Endothelial cell (in vitro differentiated cells): ENCODE results near the gene CREBRF. TPM values are rescaled to one million over a fixed set of nuclear protein-coding genes. Genes with fewer than 3 reads are reported as not detected.
"Not testable (repeated sequence)": the region's sequence is repeated elsewhere in the genome, so short reads cannot be mapped to it uniquely, and the experiment has no call there.

ENCODE experiments used
- DNase-seq: peaks from one replicate; pipeline ENCODE4 v3.0.0; 2021; ENCODE audit warnings: low spot score
- H3K27ac Mint-ChIP-seq: one replicate; pipeline ENCODE4 v1.8.0; 2021; ENCODE audit warnings: mixed read lengths, inconsistent platforms; ENCODE audit not compliant: unreplicated experiment
- H3K27me3 Mint-ChIP-seq: one replicate; pipeline ENCODE4 v1.8.0; 2021; ENCODE audit warnings: mild to moderate bottlenecking, moderate library complexity, mixed read lengths, inconsistent platforms; ENCODE audit not compliant: unreplicated experiment
- H3K36me3 Mint-ChIP-seq: one replicate; pipeline ENCODE4 v1.8.0; 2021; ENCODE audit warnings: mild to moderate bottlenecking, low read depth, mixed read lengths, inconsistent platforms; ENCODE audit not compliant: unreplicated experiment
- H3K4me1 Mint-ChIP-seq: one replicate; pipeline ENCODE4 v1.8.0; 2021; ENCODE audit warnings: mild to moderate bottlenecking, mixed read lengths, inconsistent platforms; ENCODE audit not compliant: unreplicated experiment
- H3K4me3 Mint-ChIP-seq: one replicate; pipeline ENCODE4 v1.8.0; 2021; ENCODE audit warnings: mild to moderate bottlenecking, mixed read lengths, inconsistent platforms; ENCODE audit not compliant: unreplicated experiment
- H3K9me3 Mint-ChIP-seq: one replicate; pipeline ENCODE4 v1.8.0; 2021; ENCODE audit warnings: mixed read lengths, inconsistent platforms; ENCODE audit not compliant: unreplicated experiment
- total RNA-seq: library from RNA; stranded (reverse); fragmentation: NEBNext Ultra II Directional; extraction: Animal tissue kit (Norgen Biotek cat#: 25700); gene quantifications from one replicate; pipeline ENCODE4 v1.2.1, GENCODE V29; 2021; ENCODE audit not compliant: unreplicated experiment
- TF ChIP-seq, protein P1 (sequence below): fragments of 200-600 bp; sonication (generic); IDR thresholded peaks from one replicate; pipeline ENCODE4 v1.5.0; 2021; ENCODE audit warnings: antibody characterized with exemption; ENCODE audit not compliant: unreplicated experiment

Gene CREBRF
- total RNA-seq, 1 donor from 2014 or later, result 19.9 TPM

DNA sequence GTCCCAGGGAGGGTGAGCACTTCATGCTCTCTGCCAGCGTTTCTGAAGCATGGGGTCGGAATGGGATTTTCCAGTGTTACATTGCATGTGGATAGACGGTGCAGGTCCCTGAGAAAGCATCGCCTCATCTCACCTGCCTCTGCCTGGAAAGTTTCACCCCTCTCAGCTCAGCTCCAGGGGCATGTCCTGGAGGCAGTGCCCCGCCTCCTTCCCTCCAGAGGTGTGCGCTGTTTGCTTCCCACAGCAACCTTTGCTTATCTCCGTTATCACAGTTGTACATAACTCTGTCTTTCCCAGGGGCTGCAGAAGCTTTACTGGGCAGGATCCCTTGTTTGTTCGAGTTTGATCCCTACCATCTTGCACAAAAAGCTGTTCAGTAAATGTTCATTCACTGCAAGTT lies 10.7 kb upstream of the CREBRF start:
- TF ChIP-seq, protein P1, sequence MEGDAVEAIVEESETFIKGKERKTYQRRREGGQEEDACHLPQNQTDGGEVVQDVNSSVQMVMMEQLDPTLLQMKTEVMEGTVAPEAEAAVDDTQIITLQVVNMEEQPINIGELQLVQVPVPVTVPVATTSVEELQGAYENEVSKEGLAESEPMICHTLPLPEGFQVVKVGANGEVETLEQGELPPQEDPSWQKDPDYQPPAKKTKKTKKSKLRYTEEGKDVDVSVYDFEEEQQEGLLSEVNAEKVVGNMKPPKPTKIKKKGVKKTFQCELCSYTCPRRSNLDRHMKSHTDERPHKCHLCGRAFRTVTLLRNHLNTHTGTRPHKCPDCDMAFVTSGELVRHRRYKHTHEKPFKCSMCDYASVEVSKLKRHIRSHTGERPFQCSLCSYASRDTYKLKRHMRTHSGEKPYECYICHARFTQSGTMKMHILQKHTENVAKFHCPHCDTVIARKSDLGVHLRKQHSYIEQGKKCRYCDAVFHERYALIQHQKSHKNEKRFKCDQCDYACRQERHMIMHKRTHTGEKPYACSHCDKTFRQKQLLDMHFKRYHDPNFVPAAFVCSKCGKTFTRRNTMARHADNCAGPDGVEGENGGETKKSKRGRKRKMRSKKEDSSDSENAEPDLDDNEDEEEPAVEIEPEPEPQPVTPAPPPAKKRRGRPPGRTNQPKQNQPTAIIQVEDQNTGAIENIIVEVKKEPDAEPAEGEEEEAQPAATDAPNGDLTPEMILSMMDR, result no peak
- H3K9me3 Mint-ChIP-seq, result no peaks in the 10 kb centered on the region
- peaks cover 3% of the 10 kb centered on the region for H3K4me1 Mint-ChIP-seq
- H3K27ac Mint-ChIP-seq, result no peak overlapping the region
- peaks cover 2% of the 10 kb centered on the region for H3K36me3 Mint-ChIP-seq
- H3K27me3 Mint-ChIP-seq, result peaks cover 5% of the 10 kb centered on the region
- DNase-seq, result no peak
- H3K4me3 Mint-ChIP-seq, result no peak overlapping the region

DNA sequence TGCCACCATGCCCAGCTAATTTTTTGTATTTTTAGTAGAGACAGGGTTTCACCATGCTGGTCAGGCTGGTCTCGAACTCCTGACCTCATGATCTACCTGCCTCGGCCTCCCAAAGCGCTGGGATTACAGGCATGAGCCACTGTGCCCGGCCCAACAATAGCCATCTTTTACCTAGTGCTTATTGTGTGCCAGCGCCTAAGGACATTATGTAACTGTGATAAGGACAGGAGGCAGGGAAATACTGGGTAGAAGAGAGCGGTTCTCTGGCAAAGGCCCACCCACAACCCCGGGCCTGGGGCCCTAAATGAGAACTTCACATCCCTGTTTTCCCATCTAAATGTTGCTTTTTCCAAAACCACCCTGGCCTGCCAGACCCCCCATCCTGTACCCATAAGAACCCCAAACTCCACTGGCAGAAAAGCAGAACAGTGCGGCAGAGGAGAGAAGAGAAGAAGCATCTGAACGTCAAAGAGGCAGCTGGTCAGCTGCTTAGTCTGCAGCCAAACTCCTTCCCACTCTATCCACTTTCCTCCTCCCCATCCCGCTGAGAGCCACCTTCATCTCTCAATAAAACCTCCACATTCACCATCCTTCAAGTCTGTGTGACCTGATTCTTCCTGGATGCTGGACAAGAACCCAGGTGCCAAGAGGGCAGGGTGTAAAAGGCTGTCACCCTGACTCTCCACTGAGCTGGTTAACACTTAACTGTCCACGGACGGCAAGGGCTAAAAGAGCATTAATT lies 8.9 kb upstream of the CREBRF start:
- H3K4me3 Mint-ChIP-seq, H3K27me3 Mint-ChIP-seq, H3K27ac Mint-ChIP-seq, H3K9me3 Mint-ChIP-seq, DNase-seq, H3K4me1 Mint-ChIP-seq, H3K36me3 Mint-ChIP-seq: not testable (repeated sequence)

DNA sequence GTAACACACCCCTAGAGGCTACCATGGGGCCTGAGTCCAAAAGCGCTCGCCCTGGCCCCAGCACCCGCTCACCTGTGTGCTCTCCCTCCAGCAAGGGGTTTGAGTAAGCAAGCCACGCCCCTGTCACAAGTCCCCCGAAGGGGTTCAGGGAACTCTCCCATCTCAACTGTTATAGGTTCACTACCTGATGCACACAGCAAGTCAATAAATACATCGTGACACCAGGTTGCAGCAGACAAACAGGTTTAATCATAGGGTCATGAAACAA lies 8.4 kb upstream of the CREBRF start:
- H3K4me3 Mint-ChIP-seq, result no peak overlapping the region
- H3K4me1 Mint-ChIP-seq, result peaks cover 3% of the 10 kb centered on the region
- TF ChIP-seq, protein P1, result no peak
- H3K9me3 Mint-ChIP-seq, result no peaks in the 10 kb centered on the region
- H3K27ac Mint-ChIP-seq, result no peak overlapping the region
- H3K27me3 Mint-ChIP-seq, result peaks cover 4% of the 10 kb centered on the region
- no peak for DNase-seq
- no peaks in the 10 kb centered on the region for H3K36me3 Mint-ChIP-seq

DNA sequence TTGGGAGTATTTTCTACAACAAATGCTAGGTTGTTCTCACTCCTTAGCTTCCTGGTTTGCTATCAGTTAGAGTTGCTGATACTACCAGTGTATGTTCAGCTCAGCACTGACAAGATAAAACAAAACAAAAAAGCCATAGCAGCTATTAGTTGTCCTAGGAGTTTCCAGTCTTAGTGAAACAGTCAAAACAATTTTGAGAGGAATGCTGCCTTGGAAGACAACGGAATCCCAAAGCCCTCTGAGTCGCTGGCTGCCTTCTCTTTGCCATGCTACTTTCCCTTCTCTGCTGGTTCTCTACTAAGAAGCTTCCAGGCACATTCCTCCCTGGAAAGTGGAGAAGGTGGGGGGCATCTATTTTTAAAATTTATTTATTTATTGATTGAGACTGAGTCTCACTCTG lies 5.4 kb upstream of the CREBRF start:
- Mint-ChIP-seq H3K4me3 (no peak overlapping the region), H3K9me3 (no peaks in the 10 kb centered on the region), H3K36me3 (no peaks in the 10 kb centered on the region), H3K27me3 (no peaks in the 10 kb centered on the region), H3K27ac (no peak overlapping the region), H3K4me1 (peaks cover 8% of the 10 kb centered on the region)
- TF ChIP-seq, protein P1, result no peak
- no peak for DNase-seq

DNA sequence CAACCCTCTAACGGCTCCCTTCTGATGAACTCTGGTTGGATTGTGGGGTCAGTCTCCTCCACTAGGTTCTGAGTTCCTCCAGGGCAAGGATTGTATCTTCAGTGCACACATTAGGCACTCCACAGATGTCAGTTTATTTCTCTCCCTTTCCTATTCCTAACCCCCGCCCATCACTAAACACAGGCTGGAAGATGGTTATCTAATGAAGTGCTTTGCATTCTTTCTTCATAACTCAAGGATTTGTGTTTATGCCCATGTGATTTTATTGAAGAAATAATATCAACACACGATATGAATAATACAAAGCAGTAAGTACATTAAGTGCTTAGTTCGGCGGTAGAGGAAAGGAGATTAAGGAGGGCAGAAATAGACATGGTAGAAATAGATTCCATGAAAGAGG lies 4.4 kb upstream of the CREBRF start:
- Mint-ChIP-seq H3K36me3 (no peaks in the 10 kb centered on the region), H3K27me3 (no peaks in the 10 kb centered on the region), H3K4me3 (no peak overlapping the region), H3K4me1 (peaks cover 8% of the 10 kb centered on the region), H3K9me3 (no peaks in the 10 kb centered on the region), H3K27ac (no peak overlapping the region)
- TF ChIP-seq, protein P1, result no peak
- no peak for DNase-seq

DNA sequence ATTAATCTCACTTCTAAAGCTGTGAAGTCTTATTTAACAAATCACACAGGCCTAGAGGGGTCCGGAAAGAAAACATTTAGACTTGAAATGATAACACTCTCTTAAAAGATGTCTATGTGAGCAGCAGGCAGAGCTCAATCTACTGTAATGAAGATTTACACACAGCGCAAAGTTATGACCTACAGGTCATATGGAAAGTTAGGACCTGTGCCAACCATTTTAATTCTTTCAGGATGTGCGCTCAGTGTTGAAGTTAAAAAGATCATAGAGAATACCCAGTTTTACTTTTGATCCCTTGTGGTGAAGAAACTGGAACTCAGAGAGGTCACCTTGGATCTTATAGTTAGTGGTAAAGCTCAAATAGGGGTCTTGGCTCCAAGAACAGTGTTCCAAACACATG lies 3.1 kb upstream of the CREBRF start:
- no peak for DNase-seq
- Mint-ChIP-seq H3K4me3 (no peak overlapping the region), H3K27me3 (peaks cover 2% of the 10 kb centered on the region), H3K27ac (no peak overlapping the region), H3K4me1 (peaks cover 8% of the 10 kb centered on the region), H3K9me3 (no peaks in the 10 kb centered on the region), H3K36me3 (no peaks in the 10 kb centered on the region)
- TF ChIP-seq, protein P1, result no peak
